NCI-H446 (cell line): ENCODE measurements around the gene FAM76A.
A peak's percentile ranks its signal among the peaks of the same experiment; 100 is the strongest.
"Not testable (repeated sequence)": the region's sequence is repeated elsewhere in the genome, so short reads cannot be mapped to it uniquely, and the experiment has no call there.

Experiments
- DNase-seq, 2 experiments: peaks; one replicate each; lab custom pipeline; 2025; lab: John Stamatoyannopoulos, UW

FAM76A gene

DNA sequence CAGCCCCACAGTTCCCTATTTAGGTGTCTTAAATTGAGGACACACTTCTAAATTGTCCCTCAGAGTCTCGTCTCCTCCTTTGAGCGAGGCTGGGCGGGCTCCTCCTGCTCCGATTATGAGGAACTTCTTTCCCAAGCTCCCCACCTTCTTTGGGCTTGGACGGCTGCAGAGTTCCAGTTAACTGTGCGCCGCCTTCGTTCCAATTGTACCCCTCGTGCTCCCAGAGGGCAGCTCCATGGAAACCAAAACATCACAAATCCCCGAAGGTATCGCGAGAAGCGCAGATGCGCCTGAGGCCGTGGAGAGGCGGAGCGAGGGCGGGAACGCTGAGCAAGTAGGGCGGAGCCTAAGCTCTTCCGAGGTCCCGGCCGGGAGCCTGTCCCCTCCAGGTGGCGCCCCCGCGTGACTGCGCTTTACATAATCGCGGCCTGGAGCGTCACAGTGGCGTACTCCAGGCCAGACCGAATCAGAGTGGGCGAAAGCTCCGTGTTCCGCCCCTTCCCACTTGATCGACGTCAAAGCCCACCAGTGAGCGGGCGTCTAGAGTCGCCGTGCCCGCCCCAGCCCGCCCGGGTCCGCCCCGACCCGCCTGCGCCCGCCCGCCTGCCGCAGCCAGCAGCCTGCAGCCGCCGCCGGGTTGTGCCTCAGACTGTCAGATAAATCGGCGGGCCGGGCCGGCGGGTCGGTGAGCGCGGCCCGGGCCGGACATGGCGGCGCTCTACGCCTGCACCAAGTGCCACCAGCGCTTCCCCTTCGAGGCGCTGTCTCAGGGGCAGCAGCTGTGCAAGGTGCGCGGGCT lies at the start of gene FAM76A:
TSS of gene FAM76A (plus strand) at position 588 of the 799 bp plus-strand sequence. CDS start at position 708, 120 bp downstream.
- DNase-seq = peak; percentile 99 to 100

DNA sequence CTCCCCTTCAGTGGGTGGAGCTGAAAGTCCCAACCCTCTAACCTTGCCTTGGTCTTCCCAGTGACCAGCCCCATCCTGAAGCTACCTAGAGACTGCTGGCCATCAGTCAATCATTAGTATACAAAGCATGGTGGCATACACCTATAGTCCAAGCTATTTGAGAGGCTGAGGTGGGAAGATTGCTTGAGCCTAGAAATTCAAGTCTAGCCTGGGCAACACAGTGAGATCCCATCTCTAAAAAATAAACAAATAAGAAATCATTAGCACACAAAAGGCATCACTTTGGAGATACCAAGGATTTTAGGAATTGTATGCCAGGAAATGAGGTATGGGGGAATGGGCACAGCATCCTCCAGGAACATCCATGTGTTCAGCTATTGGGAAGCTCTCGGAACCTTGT lies 49.4 kb upstream of the FAM76A start:
- no peak for DNase-seq

DNA sequence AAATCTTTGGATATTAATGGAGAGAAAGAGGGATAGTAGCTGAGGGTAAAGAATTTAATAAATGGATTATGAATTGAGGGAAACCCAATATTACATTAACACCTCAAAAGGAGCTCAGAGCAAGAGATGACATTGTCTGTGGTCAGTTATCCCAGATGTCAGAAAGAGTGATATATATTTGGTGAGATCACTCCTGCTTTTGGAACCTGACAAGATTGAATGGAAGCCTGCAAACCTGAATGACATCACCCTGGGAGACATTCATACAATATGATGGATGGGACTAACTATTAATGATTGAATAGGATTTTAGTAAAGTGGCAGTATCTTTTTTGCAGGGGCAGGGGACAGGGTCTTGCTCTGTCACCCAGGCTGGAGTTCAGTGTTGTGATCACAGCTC lies 47.0 kb upstream of the FAM76A start:
- no peak for DNase-seq

- DNase-seq = not testable (repeated sequence)
Measured at GRCh38 chr1:27680225-27680791, 45.5 kb upstream of the FAM76A start.

GRCh38 chr1:27681580-27681979 lies 44.2 kb upstream of the FAM76A start:
- not testable (repeated sequence) for DNase-seq

DNA sequence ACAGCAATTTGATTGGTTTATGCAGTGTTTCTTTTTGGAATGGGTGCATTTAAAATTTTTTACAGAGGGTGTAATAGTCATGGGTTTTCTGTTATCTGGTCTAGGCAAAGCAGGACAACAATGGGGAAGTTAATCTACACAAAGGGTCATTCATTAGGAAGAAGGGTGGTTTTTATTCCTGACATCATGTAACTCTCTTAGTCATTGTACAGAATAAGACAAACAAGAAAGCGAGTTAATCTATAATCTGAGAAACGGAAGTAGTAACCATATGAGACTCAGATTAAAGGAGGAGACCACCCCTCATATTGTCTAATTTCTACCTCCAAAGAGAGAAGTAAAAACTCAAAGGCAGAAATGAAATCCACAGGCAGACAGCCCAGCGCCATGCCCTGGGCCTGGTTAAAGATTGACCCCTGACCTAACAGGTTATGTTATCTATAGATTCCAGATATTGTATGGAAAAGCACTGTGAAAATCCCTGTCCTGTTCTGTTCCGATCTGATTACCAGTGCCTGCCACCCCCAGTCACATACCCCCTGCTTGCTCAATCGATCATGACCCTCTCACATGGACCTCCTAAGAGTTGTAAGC lies 43.3 kb upstream of the FAM76A start:
- no peak for DNase-seq

DNA sequence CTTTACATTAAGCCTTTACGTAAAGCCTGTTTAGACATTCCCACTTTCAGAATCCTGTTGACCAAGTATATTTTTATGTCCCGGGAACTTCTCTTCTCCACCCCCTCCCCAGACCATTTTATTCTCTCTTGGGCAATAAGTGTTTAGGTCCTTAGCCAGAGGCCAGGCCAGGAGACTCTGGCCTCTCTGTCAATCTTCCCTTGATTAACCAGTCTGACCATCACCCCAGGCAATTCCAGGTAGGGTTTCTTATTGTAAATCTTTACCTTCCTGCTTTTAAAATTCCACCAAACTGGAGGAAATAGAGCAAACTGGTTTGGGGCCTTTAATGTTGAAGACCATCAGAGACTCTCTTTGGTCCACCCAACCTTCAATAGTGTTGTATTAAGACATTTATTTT lies 41.6 kb upstream of the FAM76A start:
- no peak for DNase-seq

DNA sequence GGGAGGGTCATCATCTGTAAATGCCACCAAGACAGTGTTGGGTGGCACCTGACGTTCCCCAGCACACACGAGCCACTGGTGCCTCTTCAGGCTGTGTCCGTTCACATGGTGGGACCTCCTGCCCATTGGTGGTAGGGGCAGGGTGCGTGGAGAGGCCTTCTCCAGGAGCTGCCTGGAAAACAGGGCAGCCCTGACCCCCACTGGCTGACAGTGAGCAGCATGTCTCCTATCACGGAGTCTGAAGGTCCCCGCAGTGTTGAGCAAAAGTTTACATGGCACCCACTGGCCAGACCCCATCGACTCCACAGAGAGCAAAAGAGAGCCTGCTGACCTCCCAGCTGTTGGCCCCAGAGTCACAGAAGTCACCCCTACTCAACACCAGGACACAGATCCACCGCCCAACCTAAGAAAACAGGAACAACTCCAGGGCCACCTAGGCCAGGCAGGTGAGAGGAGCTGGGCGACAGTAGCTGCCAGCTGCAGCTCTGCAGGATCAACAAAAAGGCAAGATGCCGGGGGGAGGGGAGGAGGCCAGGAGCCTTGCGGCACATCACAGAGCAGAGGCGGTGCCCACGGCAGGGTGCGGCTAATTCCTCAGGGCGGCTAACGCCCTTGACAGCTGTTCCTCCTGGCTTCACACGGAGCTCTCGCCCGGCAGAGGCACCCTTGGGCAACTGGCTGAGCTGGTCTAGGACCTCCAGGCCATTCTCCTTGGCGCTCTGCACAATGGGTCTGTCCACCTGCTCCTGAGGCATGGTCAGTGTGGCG lies 39.4 kb upstream of the FAM76A start:
- DNase-seq = no peak

DNA sequence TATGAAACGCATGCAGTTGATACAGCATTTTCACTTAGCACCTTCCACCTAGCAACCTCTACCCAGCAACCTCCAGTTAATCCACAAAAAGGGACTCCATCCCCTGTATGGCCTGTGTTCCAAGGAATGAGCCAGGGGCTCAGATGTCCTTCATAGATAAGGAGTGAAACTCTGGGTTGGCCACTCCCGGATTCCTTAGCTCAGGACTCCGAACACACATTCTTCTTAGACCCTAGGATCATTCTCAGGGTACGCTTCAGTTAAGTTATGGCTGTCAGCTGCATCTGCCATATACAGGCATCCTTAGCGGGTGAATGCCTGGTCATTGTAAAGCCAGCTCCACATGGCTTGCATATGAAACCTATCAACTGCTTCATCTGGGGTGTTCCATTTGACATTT lies 37.9 kb upstream of the FAM76A start:
- no peak for DNase-seq

DNA sequence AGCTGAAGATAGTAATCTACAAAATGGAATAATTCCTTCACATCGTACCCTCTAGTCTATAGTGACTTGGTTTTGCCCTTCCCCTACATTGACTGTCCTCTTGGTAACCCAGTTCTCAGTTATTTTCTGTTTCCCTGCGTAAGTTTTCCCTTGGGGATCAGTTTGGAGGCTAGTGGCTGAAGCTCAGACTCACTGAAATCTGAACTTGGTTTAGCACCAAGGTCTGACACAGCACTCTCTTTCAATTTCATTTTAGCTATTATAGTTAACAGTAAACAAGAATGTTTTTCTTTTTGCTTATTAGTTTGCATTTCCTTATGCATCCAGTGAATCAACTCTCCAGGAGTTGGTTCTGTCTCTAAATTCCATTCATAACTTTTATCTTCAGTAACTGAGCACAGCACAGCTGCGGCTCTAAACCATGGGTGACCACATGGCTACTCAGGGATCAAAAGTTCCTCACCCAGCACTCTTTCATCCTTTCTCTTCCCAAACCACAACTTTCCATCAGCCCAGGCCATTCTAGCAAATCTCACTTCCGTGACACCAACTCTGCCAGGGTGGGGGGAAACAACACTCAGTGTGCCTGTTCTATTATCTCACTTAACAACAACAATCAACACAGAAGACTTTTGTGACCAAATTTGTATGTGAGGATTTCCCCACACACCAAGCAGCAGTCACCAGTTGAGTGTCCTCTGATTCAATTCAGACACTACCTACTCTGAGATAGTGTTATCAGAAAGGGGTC lies 36.2 kb upstream of the FAM76A start:
- no peak for DNase-seq

DNA sequence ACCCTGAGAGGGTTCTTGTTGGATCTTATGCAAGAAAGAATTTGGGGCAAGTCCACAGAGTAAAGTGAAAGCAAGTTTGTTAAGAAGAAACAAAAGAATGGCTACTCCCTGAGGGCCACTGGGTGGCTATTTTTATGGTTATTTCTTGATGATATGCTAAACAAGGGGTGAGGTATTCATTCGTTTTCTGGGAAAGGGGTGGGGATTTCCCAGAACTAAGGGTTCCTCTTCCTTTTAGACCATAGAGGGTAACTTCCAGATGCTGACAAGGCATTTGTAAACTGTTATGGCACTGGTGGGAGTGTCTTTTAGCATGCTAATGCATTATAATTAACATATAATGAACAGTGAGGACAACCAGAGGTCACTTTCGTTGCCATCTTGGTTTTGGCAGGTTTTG lies 35.6 kb upstream of the FAM76A start:
- DNase-seq = no peak

GRCh38 chr1:27696835-27697234 lies 28.9 kb upstream of the FAM76A start:
- DNase-seq = not testable (repeated sequence)

- DNase-seq = no peak
Measured at GRCh38 chr1:27704958-27705357, 20.8 kb upstream of the FAM76A start.

DNA sequence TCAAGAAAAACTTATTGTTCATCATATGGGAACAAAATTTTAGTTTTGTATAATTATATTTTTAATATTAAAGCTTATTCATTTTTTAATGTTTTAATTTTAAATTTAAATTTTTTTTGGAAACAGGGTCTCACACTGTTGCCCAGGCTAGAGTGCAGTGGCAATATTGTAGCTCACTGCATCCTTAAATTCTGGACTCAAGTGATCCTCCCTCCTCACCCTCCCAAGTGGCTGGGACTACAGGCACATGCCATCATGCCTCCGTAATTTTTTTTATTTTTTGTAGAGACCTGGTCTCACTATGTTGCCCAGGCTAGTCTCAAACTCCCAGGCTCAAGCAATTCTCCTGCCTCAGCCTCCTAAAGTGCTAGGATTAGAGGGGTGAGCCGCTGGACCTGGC lies 20.2 kb upstream of the FAM76A start:
- DNase-seq = no peak

DNA sequence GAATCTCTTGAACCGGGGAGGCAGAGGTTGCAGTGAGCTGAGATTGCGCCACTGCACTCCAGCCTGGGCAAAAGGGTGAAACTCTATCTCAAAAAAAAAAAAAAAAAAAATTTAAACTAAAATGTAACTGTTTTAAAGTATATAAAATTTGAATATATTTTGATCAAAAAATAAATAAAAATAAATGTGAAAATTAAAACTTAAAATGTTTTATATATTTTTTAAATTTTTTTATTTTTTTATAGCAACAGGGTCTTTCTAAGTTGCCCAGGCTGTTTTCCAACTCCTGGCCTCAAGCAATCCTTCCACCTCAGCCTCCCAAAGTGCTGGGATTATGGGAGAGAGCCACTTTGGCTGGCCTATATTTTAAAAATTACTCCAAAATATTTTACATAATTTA lies 15.2 kb upstream of the FAM76A start:
- no peak for DNase-seq

DNA sequence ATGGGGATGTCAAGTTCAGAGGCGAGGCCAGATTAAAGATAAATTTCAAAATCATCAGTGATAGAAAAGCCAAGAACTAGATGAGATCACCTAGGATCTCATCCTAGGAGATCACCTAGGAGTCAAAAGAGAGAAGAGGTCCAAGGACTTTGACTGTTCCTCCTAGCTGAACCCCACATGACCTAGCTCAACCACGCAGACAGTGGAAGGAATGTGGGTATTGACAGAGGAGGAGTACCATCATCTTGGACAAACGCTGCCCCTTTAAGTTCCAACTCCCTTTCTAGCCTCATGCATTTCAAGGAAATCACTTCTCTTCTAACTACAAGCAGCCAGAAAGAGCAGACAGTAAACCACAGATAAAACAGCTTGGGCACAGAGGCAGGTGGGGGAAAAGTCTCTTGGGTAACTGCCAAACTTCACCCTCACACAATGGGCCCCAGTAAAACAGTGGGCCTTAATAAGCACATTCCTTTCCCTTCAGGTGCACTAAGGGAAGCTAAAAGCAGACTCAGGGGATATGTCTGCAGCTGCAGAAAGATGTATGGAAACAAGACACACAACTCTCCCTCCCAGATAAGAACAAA lies 12.5 kb upstream of the FAM76A start:
- DNase-seq = no peak

DNA sequence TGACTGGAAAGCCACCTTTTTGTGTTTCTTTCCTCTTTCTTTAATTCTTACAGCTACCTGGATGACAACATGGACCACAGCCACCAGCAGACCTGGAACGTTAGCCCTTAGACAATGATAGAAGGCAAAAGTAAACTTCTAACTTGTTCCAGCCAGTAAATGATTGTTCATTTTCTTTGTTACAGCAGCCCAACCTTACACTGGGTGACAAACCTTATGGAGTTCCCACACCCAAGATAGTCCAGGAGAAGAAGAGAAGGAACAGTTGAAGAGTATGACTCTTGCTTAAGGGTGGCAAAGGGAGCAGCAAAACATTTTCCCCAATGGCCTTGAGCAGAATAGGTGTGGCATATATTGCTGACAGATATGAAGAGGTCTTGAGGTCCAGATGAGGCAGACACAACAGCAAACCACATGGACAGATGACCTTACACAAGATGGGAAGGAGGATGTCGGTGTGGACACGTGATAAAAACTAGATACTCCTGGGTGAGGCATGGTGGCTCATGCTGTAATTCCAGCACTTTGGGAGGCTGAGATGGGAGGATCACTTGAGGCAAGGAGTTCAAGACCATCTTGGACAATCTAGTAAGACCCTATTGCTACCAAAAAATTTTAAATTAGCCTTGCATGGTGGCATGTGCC lies 11.8 kb upstream of the FAM76A start:
- DNase-seq = no peak

GRCh38 chr1:27716262-27716895 lies 9.4 kb upstream of the FAM76A start:
- DNase-seq = no peak

DNA sequence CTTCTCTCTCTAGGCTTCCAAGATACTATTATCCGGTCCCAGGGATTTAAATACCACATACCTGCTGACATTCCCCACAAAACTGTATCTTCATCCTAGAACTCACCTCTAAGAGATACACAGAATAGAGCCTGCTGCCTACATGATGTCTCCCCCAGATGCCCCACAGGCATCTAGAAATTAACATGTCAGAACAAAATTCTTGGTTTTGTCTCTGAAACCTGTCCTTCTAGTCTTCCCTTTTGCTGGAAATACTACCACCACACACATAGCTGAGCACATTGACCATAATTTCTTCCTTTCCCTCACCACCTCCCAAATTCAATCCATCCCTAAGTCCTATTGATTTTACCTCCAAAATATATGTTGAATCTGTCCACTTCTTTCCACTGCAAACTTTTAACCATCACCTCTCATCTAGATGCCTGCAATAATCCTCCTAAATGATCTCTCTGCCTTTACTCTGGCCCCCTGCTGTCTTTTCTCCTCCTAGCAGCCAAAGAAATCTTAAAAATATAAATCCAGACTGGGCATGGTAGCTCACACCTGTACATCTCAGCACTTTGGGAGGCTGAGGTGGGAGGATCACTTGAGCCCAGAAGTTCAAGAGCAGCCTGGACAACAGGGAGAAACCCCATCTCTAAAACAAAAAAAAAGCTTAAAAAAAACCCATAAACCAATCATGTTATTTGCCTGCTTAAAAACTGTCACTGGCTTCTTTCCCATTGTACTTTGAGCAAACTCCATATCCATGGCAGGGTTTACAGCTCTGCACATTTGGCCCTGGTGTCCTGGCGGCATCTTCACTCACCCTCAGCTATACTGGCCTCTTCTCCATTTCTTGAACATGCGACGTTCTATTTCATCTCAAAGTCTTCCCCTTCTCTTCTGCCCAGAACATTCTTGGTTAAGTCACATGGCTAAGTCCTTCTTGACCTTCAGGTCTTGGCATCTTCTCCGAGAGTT lies 6.2 kb upstream of the FAM76A start:
- no peak for DNase-seq
